Vagina (tissue), 2 donors: ENCODE data around the gene SEMA5B.

Experiments used
- POLR2A ChIP-seq, 2 donors: fragments of 450-650 bp; IDR thresholded peaks; one replicate each; pipeline ENCODE4 v1.6.1; 2017; ENCODE audit warnings: antibody characterized with exemption in 2 of 2, mild to moderate bottlenecking in 2 of 2, moderate library complexity in 2 of 2
- POLR2AphosphoS5 ChIP-seq, 2 donors: sonication (generic); formaldehyde crosslinking; IDR thresholded peaks; one replicate each; pipeline ENCODE4 v1.9.0; 2017; ENCODE audit warnings: antibody characterized with exemption in 2 of 2, mild to moderate bottlenecking in 2 of 2, low read depth in 1 of 2; ENCODE audit not compliant: insufficient read depth in 1 of 2
- TF ChIP-seq, protein P1 (sequence below), 3 experiments: fragments of 450-650 bp in 2 of 3; fragments of 200-600 bp in 1 of 3; sonication (generic) in 1 of 3; IDR thresholded peaks; one replicate each; pipeline ENCODE4 v1.5.1; 2017 to 2019; ENCODE audit warnings: antibody characterized with exemption in 3 of 3, mild to moderate bottlenecking in 2 of 3, moderate library complexity in 2 of 3

- TF ChIP-seq, protein P1, sequence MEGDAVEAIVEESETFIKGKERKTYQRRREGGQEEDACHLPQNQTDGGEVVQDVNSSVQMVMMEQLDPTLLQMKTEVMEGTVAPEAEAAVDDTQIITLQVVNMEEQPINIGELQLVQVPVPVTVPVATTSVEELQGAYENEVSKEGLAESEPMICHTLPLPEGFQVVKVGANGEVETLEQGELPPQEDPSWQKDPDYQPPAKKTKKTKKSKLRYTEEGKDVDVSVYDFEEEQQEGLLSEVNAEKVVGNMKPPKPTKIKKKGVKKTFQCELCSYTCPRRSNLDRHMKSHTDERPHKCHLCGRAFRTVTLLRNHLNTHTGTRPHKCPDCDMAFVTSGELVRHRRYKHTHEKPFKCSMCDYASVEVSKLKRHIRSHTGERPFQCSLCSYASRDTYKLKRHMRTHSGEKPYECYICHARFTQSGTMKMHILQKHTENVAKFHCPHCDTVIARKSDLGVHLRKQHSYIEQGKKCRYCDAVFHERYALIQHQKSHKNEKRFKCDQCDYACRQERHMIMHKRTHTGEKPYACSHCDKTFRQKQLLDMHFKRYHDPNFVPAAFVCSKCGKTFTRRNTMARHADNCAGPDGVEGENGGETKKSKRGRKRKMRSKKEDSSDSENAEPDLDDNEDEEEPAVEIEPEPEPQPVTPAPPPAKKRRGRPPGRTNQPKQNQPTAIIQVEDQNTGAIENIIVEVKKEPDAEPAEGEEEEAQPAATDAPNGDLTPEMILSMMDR (IDR thresholded peaks at IDR 0.05) = no peak
- TF ChIP-seq POLR2A (IDR thresholded peaks at IDR 0.05) (no peak), POLR2AphosphoS5 (IDR thresholded peaks at IDR 0.05; ENCODE audit: insufficient read depth in 1 of 2, low read depth in 1 of 2) (no peak)
These were observed 9.4 kb upstream of the SEMA5B start for GRCh38 chr3:123037015-123037375.
